Panc1 (cell line): ENCODE results near the gene GATA6. TPM values are rescaled to one million over a fixed set of nuclear protein-coding genes. Genes with fewer than 3 reads are reported as not detected.

Experiments used
- ATAC-seq: fragments of 200-7000 bp; cut with Tn5 transposase; 2 replicates; pipeline ENCODE4 v1.9.1; 2020; ENCODE audit warnings: mild to moderate bottlenecking, moderate library complexity
- BruUV-seq: library from RNA; stranded (reverse); fragments of 400-500 nt; replicated peaks from 2 replicates; lab custom pipeline; 2021; lab: Mats Ljungman, UMichigan
- CTCF ChIA-PET: fragments of 300-600 bp; sonication (Branson Sonifier 250); formaldehyde crosslinking; loops from one replicate; lab custom pipeline; 2022; ENCODE audit warnings: antibody characterized with exemption; lab: Charles Lee
- POLR2A ChIA-PET: fragments of 300-600 bp; sonication (Branson Sonifier 250); formaldehyde crosslinking; loops from one replicate; lab custom pipeline; 2022; ENCODE audit warnings: antibody characterized with exemption; lab: Charles Lee
- DNase-seq: peaks from one replicate; pipeline ENCODE4 v3.0.0-alpha.2; 2010; ENCODE audit warnings: low read depth, low spot score
- H3K27ac ChIP-seq: 2 replicates; pipeline ENCODE4 v1.5.1; 2011; ENCODE audit warnings: mild to moderate bottlenecking, low read length, inconsistent platforms
- H3K27me3 ChIP-seq: fragments of 200-500 bp; sonication (Bioruptor generic); 2 replicates; pipeline ENCODE4 v1.6.0; 2014; ENCODE audit warnings: low read length, inconsistent platforms; ENCODE audit not compliant: control insufficient read depth, insufficient read depth
- H3K36me3 ChIP-seq: fragments of 200-500 bp; sonication (Bioruptor generic); 2 replicates; pipeline ENCODE4 v1.5.1; 2014; ENCODE audit warnings: inconsistent platforms, mild to moderate bottlenecking, low read length, moderate library complexity; ENCODE audit not compliant: control insufficient read depth, insufficient read depth
- H3K4me1 ChIP-seq: 2 replicates; pipeline ENCODE4 v1.5.1; 2011; ENCODE audit warnings: inconsistent platforms, mild to moderate bottlenecking, low read length, moderate library complexity; ENCODE audit not compliant: control insufficient read depth, insufficient read depth
- H3K4me3 ChIP-seq, 2 experiments: 2 replicates each; pipeline ENCODE4 v1.5.1; 2011 to 2012; ENCODE audit warnings: low read depth in 2 of 2, low read length in 2 of 2, mild to moderate bottlenecking in 2 of 2, inconsistent platforms in 1 of 2, moderate library complexity in 1 of 2
- H3K9me3 ChIP-seq: fragments of 200-500 bp; sonication (Bioruptor generic); 2 replicates; pipeline ENCODE4 v1.5.1; 2014; ENCODE audit warnings: low read depth, mild to moderate bottlenecking, inconsistent platforms, low read length, moderate library complexity; ENCODE audit not compliant: control insufficient read depth, insufficient read depth
- POLR2AphosphoS5 ChIP-seq: IDR thresholded peaks from 2 replicates; pipeline ENCODE4 v1.6.1; 2012; ENCODE audit warnings: mild to moderate bottlenecking, low read depth, low read length, moderate library complexity
- SIN3A ChIP-seq: IDR thresholded peaks from 2 replicates; pipeline ENCODE4 v1.6.1; 2012; ENCODE audit warnings: low read depth, mild to moderate bottlenecking, low read length, moderate library complexity, borderline replicate concordance; ENCODE audit not compliant: insufficient read depth
- TCF7L2 ChIP-seq: IDR thresholded peaks from 2 replicates; pipeline ENCODE4 v1.6.1; 2011; ENCODE audit warnings: mild to moderate bottlenecking, low read depth, low read length, inconsistent platforms
- in situ Hi-C: cut with HindIII; loops from 2 replicates; pipeline ENCODE4 v1.10.0; 2016; ENCODE audit warnings: low sequenced_read_pairs, low pct_unique_long_range_greater_than_20kb
- intact Hi-C: fragments of 100-400 bp; cut with micrococcal nuclease; formaldehyde crosslinking; loops from one replicate; pipeline ENCODE4 v1.10.0; 2022; ENCODE audit not compliant: unreplicated experiment
- total RNA-seq: library from RNA; stranded (reverse); gene quantifications from one replicate; pipeline ENCODE4 v1.2.1, GENCODE V29; 2021; ENCODE audit not compliant: unreplicated experiment
- TF ChIP-seq, protein P1 (sequence below), 2 experiments: IDR thresholded peaks; 2 replicates each; pipeline ENCODE4 v1.6.1; 2011 to 2012; ENCODE audit warnings: low read depth in 2 of 2, control low read depth in 1 of 2, low read length in 1 of 2, mild to moderate bottlenecking in 1 of 2, moderate library complexity in 1 of 2; ENCODE audit not compliant: insufficient read depth in 1 of 2
- TF ChIP-seq, protein P2 (sequence below): fragments of 450-650 bp; IDR thresholded peaks from 2 replicates; pipeline ENCODE4 v1.5.1; 2017; ENCODE audit warnings: mild to moderate bottlenecking

Gene GATA6
- total RNA-seq, 1 experiment from 2014 or later = 0.51 TPM

- Histone ChIP-seq H3K36me3 (no peaks in the 10 kb centered on the region), H3K4me1 (peaks cover 4% of the 10 kb centered on the region; the same call in 1 of the 2 replicates), H3K4me3 (no peak overlapping the region), H3K9me3 (no peaks in the 10 kb centered on the region), H3K27ac (no peak overlapping the region), H3K27me3 (peaks cover 31% of the 10 kb centered on the region)
- no TSS peak for BruUV-seq
- CTCF ChIA-PET = no interaction called here
- no peak for DNase-seq
- in situ Hi-C loops = no loop called here
- no peak for TF ChIP-seq TCF7L2
- TF ChIP-seq SIN3A = no peak
- TF ChIP-seq, protein P1, sequence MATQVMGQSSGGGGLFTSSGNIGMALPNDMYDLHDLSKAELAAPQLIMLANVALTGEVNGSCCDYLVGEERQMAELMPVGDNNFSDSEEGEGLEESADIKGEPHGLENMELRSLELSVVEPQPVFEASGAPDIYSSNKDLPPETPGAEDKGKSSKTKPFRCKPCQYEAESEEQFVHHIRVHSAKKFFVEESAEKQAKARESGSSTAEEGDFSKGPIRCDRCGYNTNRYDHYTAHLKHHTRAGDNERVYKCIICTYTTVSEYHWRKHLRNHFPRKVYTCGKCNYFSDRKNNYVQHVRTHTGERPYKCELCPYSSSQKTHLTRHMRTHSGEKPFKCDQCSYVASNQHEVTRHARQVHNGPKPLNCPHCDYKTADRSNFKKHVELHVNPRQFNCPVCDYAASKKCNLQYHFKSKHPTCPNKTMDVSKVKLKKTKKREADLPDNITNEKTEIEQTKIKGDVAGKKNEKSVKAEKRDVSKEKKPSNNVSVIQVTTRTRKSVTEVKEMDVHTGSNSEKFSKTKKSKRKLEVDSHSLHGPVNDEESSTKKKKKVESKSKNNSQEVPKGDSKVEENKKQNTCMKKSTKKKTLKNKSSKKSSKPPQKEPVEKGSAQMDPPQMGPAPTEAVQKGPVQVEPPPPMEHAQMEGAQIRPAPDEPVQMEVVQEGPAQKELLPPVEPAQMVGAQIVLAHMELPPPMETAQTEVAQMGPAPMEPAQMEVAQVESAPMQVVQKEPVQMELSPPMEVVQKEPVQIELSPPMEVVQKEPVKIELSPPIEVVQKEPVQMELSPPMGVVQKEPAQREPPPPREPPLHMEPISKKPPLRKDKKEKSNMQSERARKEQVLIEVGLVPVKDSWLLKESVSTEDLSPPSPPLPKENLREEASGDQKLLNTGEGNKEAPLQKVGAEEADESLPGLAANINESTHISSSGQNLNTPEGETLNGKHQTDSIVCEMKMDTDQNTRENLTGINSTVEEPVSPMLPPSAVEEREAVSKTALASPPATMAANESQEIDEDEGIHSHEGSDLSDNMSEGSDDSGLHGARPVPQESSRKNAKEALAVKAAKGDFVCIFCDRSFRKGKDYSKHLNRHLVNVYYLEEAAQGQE (IDR thresholded peaks at IDR 0.05; ENCODE audit: insufficient read depth in 1 of 2, low read depth in 2 of 2, low read length in 1 of 2) = no peak
- no peak for TF ChIP-seq POLR2AphosphoS5
- TF ChIP-seq, protein P2, sequence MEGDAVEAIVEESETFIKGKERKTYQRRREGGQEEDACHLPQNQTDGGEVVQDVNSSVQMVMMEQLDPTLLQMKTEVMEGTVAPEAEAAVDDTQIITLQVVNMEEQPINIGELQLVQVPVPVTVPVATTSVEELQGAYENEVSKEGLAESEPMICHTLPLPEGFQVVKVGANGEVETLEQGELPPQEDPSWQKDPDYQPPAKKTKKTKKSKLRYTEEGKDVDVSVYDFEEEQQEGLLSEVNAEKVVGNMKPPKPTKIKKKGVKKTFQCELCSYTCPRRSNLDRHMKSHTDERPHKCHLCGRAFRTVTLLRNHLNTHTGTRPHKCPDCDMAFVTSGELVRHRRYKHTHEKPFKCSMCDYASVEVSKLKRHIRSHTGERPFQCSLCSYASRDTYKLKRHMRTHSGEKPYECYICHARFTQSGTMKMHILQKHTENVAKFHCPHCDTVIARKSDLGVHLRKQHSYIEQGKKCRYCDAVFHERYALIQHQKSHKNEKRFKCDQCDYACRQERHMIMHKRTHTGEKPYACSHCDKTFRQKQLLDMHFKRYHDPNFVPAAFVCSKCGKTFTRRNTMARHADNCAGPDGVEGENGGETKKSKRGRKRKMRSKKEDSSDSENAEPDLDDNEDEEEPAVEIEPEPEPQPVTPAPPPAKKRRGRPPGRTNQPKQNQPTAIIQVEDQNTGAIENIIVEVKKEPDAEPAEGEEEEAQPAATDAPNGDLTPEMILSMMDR = no peak
- POLR2A ChIA-PET = no interaction called here
- intact Hi-C loops = no loop called here
- ATAC-seq = no peak
Observed at GRCh38 chr18:22180722-22181121, 11.3 kb downstream of the GATA6 start.

DNA sequence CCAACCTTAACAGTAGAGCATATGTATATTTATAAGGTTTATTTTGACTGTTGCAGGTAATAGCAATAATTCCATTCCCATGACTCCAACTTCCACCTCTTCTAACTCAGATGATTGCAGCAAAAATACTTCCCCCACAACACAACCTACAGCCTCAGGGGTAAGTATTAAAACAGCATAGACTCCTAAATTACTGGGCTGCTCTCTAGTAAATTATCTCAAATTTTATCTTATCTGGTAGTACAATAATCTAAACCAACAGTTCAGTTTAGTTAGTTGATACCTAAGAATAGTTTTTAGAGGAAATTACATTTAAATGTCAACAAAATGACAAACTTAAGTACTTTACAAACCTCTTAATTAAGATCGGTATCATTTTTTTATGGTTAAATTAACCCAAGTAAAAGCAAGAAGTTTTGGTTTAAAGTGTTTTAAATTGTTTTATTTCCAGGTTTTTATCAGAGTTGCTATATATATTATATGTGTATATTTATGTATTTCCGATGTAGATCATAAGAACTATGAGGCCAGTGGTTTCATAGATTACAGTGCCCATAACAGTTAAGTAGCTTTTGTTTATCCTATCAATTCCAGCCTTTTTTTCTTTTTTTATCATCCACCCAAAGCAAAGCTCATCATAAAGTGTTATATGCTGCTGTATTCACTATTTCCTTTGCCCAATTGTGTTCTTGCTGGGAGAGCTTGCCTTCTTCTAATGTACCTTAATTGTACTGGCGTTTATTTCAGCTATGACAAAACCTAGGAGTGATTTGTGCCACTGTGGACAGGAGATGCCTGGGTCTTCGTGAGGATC, 13.7 kb downstream of the GATA6 start:
- DNase-seq = no peak
- in situ Hi-C loops = no loop called here
- no peak for ATAC-seq
- TF ChIP-seq, protein P1 (IDR thresholded peaks at IDR 0.05; ENCODE audit: insufficient read depth in 1 of 2, low read depth in 2 of 2, low read length in 1 of 2) = no peak
- TF ChIP-seq POLR2AphosphoS5 (no peak), SIN3A (no peak), TCF7L2 (no peak)
- TF ChIP-seq, protein P2 = no peak
- H3K4me1 ChIP-seq = no peaks in the 10 kb centered on the region
- no peak overlapping the region for H3K27ac ChIP-seq
- H3K4me3 ChIP-seq = no peak overlapping the region
- intact Hi-C loops = no loop called here
- no peaks in the 10 kb centered on the region for H3K36me3 ChIP-seq
- ChIA-PET CTCF (no interaction called here), POLR2A (no interaction called here)
- no peaks in the 10 kb centered on the region for H3K9me3 ChIP-seq
- peaks cover 17% of the 10 kb centered on the region for H3K27me3 ChIP-seq
- BruUV-seq = no TSS peak
